Skin of body (tissue), 3 donors: ENCODE data around the gene RPL4. TPM values are rescaled to one million over a fixed set of nuclear protein-coding genes. Genes with fewer than 3 reads are reported as not detected.

Experiments used
- DNase-seq: peaks from one replicate; lab custom pipeline; 2025; lab: John Stamatoyannopoulos, UW
- small RNA-seq: library from RNA; depleted of rRNA; stranded (forward); fragments of <200 nt; gene quantifications from one replicate; pipeline ENCODE3, GENCODE V24; 2014; ENCODE audit warnings: low replicate concordance
- total RNA-seq: library from RNA; depleted of rRNA; stranded (reverse); fragments of >200 nt; gene quantifications from one replicate; pipeline ENCODE4 v1.2.3, GENCODE V29; 2014

RPL4 gene
- total RNA-seq, 1 donor from 2014 or later, result 1,302 TPM

DNA sequence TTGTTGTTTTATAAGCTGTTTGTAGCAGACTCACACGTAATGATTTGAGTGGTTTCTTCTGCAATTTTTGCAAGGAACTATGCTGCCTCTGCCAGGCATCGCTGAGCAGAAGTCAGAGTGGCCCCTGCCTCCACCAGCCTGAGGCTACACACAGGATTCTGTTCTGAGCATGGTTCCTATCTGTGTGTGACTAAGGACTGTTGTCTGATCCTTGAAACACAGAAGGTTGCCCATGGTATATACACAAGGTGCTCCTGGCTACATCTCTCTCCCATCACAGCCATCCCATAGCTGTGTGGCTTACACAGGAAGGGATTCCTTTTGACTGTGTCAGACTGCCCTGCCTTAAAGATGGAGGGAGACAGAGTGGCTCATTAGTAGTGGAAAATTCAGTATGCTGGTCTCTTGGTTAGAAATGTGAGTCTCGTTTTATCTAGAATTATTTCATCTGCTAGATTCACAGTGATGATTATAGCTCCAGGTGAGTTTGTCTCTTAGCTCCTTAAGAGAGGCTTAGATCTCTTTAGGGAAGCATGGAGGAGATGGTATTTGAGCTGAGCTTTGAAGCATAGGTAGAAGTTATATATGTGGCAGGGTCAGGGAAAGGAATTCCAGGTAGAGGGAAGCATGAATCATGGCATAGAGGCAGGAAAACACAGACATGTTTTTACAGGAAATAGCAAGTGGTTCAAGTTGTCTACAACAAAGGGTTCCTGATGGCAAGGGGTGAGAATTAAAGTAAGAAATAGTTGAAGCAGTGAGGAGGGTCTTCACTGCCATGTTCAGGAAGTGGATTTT lies 44.6 kb downstream of the RPL4 start:
- no peak for DNase-seq

DNA sequence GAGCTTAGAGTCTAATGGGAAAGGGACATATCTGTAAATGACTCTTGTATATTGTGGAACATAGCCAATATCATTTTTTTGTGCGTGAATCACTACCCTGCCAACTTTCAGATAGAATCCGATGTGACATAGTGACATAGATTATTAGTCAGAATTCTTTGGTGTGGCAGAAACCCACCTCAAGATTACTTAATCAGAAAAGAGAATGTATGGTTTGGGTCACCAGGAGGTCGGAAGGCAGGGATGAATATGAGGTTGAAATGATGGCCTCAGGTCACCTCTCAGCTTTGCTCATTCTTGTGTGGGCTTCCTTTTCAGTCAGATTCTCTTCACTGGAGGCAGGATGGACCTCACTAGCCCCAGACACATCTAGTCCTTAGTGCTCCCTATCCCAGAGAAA lies 48.4 kb downstream of the RPL4 start:
- DNase-seq, result no peak

DNA sequence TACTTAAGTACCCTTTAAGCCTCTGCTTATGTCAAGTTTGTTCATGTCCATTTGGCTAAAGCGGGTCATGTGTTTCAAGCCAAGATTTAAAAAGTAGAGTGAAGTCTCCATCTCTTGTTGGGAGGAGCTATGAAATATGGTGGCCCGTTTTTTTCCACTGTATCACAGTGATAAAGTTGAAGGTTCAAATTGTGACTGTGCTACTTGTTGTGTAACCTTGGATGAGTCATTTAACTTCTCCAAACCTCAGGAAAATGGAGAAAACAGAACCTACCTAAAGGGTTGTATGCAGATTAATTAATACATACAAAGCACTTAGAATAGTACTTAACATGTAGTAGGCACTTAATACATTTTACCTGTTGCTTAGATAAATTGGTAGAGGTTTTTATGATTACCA lies 50.5 kb downstream of the RPL4 start:
- DNase-seq, result no peak

DNA sequence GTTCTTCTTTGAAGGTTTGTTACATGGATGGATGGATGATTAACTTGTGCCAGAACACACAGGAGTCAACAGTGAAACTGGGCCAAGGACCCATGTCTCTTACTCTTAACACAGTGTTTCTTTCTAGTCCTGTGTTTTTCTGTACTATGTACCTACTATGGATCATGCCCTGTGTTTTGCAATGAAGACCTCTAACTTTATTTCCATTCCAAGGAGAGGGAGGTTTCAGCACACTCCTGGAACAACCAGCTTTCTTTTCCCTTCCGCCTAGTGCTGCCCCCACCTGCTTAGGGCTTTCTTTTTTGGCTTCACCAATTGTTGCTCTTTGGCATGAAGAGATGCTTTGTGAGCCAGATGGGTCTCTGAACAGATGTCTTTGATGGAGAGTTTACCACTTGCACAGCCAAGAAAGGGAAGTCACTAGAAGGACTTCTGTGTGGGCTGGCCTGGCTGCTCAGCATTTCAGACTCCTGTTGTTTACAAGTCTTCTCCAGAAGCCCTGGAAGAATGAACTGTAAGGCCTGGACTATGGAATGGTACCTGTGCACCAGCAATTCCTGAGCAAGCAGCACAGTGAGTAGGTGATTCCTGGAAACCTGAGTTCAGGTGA lies 51.6 kb downstream of the RPL4 start:
- no peak for DNase-seq

DNA sequence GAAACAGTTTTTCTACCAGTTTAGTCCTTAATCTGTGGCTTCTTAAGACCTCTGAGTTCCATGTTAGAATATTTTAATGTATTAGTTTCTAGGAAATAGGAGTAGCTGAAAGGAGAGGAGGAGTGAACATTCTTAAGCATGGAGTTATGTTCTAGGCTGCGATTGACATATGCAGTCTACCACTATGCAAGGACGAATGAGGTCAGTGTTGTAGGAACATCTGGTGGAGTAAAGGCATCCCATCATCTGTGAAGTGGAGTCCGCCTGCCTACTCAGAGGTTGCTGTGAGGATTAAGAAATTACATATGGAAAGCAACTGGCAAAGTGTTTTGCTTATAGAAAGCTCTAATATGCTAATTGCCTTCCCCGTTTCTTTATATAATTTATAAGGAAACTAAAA lies 52.2 kb downstream of the RPL4 start:
- DNase-seq, result peak; percentile 81

Small RNA genes within 50 kb of the gene (small RNA-seq; reads per million reads assigned to genes)
- gene MIR4512, result not detected
- gene RF01159, result not detected
- gene SNORD16, result not detected
- not detected for gene SNORD18A
- gene SNORD18B, result not detected
- gene SNORD18C, result not detected

Other genes starting within 250 kb of the RPL4 start
- gene DIS3L, start 211.3 kb downstream of the RPL4 start, total RNA-seq, result 27.3 TPM
- gene TIPIN, start 148.2 kb downstream of the RPL4 start, total RNA-seq, result 9.8 TPM
- 23.8 TPM for gene MAP2K1, start 117.9 kb downstream of the RPL4 start, total RNA-seq
- gene SNAPC5, start 7.1 kb downstream of the RPL4 start, total RNA-seq, result 10.8 TPM
- 9.5 TPM for gene ZWILCH, start 471 bp upstream of the RPL4 start, total RNA-seq
- gene LCTL, start 61.1 kb upstream of the RPL4 start, total RNA-seq, result not detected
- 16.2 TPM for gene SMAD6, start 197.4 kb upstream of the RPL4 start, total RNA-seq